COLO668 (cell line): ENCODE results near the gene ST7L.

Source experiments
- DNase-seq: peaks from one replicate; lab custom pipeline; 2025; ENCODE audit not compliant: unreplicated experiment; lab: John Stamatoyannopoulos, UW

Gene ST7L

DNA sequence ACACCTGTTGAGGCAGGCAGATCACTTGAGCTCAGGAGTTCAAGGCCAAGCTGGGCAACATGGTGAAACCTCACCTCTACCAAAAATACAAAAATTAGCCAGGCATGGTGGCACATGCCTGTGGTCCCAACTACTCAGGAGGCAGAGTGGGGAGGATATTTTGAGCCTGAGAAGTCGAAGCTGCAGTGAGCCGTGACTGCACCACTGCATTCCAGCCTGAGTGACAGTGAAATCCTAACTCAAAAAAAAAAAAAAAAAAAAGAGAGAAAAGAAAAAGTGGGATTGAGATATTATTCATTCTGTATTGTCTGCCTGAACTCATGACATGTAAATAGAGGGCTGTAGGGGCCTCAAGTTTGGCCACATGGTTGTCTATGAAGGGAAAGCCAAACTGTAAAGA, 72.9 kb downstream of the ST7L start:
- DNase-seq: no peak

DNA sequence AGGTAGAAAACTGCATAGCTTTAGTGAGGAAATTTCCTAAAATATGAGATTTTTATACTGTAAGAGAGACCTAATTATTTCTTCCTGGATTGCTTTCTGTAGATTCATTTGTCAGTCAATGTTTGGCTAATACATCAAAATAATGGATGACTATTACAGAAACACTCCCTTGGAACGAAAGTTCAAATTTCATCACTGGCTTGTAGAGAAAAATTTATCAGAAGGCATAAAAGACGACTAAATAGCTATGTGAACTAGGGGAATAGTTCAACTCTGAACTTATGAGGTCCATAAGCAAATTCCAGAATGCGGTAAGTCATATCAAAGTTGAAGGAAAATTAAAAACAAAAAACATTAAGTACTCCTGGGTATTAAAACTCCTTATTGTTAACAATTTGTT, 74.2 kb downstream of the ST7L start:
- DNase-seq: no peak

DNA sequence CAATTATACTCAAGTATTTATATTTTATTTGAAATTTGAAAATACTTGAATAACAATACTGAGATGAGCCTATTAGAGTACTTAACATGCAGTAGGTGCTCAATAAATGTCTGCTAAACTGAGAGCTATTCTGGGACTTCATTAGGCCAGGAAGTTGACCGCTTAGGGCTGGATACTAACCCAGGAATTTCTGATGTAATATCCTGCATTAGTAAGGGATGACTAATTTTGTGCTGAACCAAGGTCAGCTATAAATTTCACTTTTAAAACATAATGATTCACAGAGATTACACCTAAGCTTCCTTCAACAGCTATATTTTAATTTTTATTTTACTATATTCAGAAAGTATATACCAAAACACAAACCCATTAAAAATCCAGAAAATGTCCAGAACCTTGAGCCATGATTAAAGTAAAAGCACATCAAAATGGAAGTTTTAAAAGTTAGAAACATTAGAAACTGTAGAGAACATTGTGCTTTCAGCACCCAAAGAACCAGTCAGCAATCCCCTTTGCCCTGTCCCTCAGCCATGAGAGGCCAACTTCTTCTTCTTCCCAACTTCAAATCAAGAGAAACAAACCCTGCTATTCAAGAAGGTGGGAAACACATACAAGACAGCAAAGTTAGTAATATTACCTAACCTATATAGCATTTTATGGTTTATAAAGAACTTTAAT, 74.8 kb downstream of the ST7L start:
- DNase-seq: no peak

DNA sequence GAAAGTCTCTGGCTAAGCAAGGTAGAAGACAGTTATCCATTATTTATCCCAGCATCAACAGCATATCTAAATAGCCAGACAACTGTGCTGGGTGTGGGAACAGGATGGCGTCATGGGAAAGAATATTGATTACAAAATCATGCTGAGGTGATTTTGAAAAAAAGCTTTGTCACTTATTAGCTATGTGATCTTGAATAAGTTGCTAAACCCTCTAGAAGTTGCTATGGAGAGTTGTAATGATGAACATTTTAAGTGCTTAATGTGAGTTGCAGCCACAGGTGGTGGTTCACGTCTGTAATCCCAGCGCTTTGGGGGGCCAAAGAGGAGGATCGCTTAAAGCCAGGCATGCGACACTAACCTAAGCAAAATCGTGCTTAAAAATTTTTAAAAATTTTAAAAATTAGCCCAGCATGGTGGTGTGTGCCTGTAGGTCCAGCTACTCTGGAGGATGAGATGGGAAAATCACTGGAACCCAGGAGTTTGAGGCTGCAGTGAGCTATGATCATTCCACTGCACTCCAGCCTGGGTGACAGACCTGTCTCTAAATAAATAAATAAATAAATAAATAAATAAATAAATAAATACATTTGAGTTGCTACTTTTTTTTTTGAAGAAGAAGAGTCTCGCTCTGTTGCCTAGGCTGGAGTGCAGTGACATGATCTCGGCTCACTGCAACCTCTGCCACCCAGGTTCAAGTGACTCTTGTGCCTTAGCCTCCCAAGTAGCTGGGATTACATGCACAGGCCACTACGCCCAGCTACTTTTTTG, 76.6 kb downstream of the ST7L start:
- no peak for DNase-seq

DNA sequence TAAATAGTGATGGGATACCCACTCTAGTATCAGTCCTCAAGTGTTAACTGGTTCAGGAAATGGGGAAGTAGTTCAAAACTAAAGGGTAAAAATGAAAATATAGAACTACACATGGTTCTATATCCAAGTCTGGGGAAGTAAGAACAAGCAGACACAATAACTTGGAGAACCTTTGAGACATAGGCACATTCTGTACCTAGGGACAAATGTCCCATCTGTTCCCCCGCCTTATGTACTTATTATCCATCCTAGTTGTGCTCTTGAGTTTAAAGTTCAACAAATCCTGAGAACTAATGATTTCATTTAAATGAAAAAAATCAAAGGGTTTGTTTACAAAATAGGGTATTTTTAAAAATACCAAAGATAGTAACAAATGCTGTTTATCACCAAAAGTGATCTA, 77.6 kb downstream of the ST7L start:
- DNase-seq: no peak

DNA sequence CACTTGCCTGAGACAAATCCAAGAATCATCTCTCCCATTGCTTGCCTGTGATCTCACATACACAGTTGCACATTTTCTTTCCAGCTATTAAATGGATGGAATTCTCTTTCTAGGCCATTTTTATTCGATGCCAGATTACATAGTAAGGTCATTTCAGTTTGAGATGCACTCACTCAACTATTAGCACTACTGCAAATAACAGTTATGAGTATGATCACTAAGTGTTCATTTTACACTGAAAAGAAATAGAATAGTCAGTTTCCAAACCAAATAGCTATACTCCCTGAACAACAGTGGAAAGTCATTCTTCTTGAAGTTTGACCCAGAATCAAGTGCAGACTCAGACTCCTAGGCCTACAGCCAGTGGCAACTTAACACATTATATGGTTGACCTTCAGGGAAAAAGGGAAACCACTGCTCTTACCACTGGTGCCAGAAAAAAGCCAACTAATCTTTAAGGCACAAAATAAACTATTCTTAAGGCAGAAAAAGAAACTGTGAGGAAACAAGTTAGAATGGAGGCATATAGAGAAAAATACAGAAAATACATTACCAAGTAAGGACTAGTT, 78.6 kb downstream of the ST7L start:
- no peak for DNase-seq

DNA sequence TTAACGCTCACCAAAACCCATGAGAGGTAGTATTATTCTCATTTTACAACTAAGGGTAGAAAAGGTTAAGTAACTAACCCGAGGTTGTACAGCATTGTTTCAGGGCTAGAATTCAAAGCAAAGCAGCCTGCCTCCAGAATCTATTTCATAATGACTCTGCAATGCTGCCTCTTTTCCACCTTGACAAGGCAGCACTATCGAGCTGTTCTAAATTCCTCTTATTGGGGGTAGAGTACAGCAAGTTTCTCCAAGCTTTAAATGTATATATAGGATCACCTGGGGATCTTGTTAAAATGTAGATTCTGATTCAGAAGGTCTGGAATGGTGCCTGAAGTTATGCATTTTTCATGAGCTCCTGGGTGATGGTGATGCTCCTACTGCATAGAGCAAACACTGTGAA, 80.1 kb downstream of the ST7L start:
- no peak for DNase-seq

DNA sequence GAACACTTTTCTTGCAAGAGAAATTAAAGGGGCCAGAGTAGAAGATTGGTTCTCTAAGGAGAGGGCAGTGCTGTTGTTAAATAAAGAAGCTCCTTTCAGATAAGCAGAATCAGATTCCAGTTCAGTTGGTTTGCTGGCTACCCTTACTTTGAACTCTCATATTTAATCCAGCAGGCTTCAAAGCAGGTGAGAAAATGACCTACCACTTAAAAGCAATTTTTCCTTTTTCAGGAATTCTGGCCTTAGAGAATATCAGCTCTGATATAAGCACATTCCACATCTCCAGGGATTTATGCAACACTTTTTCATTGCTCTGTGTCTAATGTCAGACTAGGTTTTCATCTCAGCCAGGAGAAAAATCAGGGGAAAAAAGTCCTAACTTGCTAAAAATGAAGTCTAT, 81.5 kb downstream of the ST7L start:
- no peak for DNase-seq

DNA sequence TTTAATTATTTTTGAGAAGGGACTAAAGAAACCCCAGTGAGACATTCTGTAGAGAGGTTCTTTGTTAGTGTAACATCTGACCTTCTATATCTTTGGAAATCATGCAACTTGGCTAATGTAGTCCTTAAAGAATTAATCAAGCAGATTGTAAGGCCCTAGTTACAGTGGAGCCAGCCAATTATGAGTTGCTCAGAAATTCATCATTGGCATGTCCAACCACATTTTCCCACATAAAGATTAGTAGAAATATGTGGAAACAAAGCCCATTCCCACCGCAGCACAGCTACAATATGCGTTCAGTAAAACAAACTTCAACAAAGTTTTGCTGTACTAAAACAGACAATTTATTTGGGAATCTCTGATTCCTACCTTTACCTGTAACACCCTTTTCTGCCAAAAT, 82.4 kb downstream of the ST7L start:
- DNase-seq: no peak

DNA sequence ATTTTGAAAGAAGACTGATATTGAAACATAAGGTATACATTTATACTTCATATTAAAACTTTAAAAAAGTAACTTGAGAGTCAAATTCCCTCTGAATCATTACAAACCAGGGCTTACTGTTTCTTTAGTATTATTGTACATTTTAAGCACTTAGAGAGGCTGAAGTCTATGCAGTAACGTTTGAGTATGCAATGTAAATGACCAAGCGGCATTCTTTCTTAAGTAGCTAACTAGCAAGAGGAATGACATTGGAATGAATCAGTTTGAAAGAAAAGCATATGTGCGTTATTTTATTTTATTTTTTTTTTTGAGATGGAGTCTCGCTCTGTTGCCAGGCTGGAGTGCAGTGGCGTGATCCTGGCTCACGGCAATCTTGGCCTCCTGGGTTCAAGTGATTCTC, 85.9 kb downstream of the ST7L start:
- DNase-seq: no peak

DNA sequence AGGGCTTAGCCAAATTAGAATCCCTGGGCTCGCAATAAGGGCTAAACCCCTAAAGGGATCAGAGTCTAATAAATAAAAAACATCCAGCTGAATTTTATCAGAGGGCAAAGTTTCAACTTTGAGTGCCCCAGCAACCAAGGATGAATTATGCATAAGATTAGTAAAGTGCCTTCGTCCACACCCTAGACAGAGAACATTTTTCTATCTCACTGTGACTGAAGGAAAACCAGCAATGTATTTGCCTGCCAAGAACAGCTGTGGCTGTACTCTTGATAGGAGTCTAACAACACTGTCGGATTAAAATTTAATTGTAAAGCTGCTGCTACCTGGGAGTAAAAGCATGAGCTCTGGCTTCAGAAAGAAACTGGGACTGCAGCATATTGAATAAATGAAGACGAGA, 86.9 kb downstream of the ST7L start:
- no peak for DNase-seq

DNA sequence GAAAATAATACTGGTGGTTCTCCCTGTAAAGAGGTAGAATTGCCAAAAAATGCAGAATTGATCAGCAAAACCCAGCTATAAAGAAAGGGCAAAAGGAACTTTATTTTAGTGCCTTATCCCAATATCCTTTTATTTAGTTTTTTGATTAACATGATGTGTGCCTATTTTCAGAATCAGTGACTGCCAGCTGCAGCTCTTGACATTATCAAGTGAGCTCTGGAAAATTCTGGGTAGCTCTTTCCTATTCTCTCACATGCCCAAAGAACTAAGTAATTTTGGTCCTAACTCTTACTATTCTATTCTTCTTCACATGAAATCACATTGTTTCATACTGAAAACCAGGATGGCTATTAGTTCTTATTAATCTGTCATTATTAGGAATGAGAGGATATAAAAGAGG, 88.1 kb downstream of the ST7L start:
- no peak for DNase-seq

DNA sequence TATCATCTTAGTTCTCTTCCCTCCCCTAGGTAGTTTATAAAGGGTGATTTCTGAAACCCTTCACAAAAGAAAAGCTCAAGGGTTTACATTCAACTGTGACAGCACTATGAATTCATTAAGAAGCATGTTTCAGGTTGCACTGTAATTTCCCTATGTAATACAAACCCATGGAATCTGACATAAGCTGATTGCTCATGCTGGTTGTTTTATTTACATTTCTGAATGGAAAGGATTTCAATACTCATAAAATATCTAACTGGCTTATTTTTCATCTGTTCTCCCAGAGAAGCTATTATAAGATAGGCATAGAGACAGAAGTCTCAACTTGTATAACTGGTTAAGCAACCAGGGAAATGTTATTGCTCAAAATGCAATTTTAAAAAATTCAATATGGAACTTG, 89.6 kb downstream of the ST7L start:
- no peak for DNase-seq

DNA sequence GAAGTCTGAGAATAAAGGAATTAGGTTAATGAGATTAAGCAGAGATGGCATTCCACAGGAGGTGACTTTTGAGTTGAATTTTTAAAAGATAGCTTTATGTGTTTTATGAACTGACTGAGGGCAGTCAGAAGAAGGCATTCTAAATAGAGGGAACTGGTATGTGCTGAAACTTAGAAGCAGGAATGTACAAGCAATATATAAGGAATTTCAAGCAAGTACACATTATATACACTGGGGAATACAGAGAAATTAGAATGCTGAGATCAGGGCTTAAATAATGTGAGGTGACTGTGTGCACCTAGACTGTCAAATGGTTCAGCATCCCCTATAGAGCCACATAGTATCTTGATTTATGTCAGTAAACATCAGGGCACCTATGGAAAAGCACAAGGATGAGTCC, 90.9 kb downstream of the ST7L start:
- no peak for DNase-seq

DNA sequence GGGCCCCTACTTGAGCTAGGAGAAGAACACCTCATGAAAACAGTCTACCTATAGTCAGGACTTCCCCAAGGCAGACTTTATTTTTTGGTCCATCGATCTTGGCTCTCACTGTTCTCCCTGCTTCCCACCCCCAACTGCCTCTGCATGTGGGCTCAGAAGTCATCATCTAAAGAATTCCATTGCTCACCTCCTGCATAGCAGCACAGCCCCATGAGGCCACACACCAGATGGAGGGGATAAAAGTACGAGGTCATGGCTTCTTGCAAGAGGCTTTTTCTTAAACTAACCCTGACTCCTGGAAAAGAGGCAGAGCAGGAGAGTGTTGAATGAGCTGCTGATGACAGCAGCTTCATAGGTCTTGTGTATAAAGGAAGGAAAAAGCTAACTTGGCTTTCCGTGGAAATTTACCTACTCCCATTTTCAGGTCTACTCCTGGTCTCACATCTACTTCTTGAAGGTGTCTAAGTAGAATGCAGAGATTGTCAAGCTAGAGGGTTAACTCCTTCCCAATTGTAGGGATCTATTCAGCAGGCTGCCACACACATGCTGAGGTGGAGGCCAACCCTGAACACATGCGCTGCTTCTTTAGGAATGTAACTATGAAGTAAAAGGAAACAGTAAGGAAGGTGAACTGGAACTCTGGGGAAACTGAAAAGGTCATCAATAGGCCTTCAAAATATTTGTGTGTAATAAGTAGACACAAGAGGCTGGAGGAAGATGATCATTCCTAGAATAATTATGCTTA, 91.5 kb downstream of the ST7L start:
- DNase-seq: no peak

DNA sequence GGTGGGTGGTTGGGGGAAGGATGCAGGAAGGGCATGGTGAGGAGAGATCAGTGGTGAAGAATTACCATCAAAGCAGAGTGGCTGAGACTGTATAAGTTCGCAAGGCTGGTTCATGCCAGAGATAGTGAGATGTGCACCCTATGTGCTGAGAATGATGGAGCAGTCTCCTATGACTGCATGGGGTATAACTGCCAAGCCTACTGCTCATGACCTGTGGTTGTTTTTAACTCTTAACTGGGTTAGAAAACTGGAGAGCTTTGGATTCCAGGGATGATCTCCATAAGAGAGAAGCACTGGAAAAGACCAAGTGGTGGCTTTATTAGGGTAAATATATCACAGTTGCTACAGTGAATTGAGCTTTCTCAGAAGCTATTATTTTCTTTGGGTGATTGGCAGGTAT, 94.0 kb downstream of the ST7L start:
- no peak for DNase-seq

DNA sequence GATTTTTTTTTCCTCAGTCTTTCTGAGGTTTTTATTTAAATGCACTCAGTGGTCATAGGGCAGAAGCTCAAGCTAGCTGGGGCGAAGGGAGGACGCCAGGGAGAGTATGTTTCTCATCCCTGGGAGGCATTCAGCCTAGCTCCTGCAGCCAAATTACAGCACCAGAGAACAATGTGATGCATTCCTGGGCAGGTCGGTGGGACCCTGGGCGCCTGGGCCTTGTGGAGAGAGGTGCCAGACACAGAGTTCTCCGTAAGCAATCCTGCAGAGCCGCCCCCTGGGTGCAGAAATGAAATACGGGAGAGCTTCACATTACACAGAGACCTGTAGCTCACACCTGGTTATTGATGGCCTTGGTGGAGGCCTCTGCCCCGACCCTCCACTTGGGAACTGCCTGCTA, 94.7 kb downstream of the ST7L start:
- no peak for DNase-seq

DNA sequence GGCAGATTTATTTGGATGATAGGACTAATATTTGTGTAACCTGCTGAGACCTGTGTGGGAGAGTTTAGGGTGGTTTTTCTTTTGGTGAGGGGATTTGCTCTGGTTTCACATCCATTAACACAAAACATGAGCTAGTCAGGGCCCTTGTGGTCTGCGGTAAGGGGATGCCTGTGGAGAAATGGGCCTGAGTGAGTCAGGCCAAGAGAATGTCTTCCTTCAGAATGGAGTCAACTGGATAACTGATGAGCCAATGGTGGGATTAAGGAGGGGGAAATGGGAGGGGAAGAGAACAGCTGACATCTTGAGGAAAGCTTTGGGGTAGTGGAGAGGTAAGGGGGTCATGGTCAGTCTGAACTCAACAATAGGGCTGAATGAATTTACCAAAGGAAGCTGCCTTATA, 96.3 kb downstream of the ST7L start:
- no peak for DNase-seq

DNA sequence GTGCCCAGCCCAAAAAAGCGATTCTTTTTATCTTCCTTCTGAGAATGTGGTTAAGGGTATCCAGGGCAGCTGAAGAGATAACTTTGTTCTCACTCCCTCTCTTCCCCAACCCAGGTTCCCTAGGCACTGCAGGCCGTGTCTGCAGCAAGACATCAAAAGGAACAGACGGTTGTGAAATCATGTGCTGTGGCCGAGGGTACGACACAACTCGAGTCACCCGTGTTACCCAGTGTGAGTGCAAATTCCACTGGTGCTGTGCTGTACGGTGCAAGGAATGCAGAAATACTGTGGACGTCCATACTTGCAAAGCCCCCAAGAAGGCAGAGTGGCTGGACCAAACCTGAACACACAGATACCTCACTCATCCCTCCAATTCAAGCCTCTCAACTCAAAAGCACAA, 98.8 kb downstream of the ST7L start:
- DNase-seq: no peak

DNA sequence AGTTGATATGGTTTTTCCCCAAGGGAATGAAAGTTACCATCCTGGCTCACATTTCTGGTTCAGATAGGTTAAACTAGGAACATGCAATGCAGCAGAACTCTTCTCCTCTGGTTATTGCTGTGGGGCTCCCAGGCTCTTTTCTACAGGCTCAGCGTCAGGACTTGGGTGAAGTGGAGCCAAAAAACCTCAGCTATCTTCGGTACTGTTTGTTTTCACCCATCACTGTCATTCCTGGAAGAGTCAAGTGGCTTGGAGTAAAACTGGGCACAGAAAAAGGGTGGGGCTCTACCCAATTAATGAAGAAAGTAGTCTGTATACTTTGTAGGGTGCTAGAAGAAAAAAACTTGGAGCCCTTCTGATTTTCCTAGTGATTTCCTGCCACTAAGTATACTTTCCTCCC, 100.8 kb downstream of the ST7L start:
- no peak for DNase-seq

DNA sequence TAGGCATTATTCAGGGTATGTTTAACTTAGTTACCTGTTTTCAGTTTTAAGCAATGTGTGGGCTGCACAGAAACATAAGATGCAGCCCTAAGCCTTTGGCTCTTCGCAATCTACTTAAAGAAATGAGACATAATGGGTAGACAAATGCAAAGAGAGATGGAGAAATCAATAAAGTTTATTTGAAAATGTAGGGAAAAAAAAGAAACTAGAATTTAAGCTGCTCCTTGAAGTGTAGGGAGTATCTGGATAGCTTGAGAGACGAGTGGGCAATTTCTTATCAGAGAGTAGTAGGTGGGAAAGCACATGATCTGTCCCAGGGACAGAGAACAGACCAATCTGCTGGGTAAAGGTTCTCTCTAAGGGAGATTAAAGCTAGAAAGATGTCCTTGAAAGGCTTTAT, 101.3 kb downstream of the ST7L start:
- no peak for DNase-seq

DNA sequence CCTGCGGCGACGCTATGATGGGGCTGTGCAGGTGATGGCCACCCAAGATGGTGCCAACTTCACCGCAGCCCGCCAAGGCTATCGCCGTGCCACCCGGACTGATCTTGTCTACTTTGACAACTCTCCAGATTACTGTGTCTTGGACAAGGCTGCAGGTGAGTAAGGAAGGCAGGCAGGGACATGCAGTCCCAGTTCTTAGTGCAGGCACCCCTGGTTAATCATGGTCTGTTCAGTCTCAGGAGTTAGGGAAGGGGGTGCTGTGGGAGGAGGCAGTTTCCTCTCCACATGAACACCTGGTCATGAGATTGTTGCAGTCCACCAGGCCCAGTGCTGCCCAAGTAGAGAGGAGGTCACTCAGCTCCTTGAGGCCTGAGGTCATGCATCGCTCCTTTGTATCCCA, 101.7 kb downstream of the ST7L start:
- no peak for DNase-seq
